Measurements from ENCODE around the gene NKTR. TPM values are rescaled to one million over a fixed set of nuclear protein-coding genes. Genes with fewer than 3 reads are reported as not detected.

Gene NKTR
- polyA plus RNA-seq, 3 donors = 2.6 to 78.5 (median 5.8) TPM

DNA sequence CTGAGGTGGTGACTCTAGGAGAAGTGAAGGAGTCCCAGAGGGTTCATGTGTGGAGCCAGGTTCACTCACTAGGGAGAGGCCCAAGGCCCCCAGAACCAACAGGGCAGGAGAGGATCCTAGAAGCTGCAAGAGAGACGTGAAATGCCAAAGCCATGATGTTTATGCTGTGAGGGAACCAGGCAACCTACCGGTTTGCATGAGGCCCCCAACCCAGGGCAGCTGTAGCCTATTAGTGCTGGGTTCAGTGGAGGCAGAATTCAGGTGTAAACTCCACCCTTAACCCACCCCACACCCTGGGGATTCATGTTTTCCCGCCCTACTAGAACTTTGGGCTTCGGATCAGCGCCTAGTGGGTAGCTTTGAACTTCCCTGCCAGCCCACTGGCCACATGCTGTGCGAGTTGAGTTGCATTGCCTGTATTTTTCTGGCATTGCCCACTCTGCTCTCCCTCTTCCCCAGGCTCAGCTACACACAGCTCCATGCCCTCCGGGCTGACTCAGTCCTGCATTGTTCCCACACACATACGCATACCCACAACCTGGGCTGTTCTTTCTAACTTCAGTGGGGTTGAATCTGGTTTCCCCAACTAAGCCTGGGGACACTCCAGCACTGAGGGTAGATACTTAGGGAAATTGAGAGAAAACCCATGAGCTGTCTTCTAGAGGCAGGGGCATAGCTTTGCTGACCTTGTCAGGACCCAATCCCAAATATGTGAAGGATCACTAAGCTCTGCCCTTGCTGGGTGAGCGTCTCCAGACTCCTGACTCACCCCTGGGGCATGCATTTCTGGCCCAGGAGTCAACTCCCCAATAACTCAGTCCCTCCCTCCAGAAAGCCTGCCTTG is 51.0 kb downstream of the NKTR start:
- Mint-ChIP-seq H3K4me3 (peak overlapping the region in 1 of 2 donors; percentile 93), H3K36me3 (peaks cover 32 to 43% of the 10 kb centered on the region in 2 donors), H3K27me3 (ENCODE audit: low read depth in 3 of 3) (peaks cover 0 to 2% (median 0%) of the 10 kb centered on the region in 3 donors), H3K27ac (peak overlapping the region; percentile 19 to 95 (median 92)), H3K9me3 (no peaks in the 10 kb centered on the region), H3K4me1 (peaks cover 66% of the 10 kb centered on the region)
- intact Hi-C loops (cut with micrococcal nuclease) = loop anchor here in 1 of 2 donors (10.0 kb wide), 1 partner anchor 67 kb away; the partner anchor contains the start of gene SEC22C
- Histone ChIP-seq H4K20me1 (ENCODE audit: insufficient read depth, low read length) (peaks cover 77% of the 10 kb centered on the region), H3K4me2 (replicated peaks; ENCODE audit: extremely low read depth, low read length, poor library complexity, severe bottlenecking) (peak overlapping the region; percentile 80), H3K9ac (ENCODE audit: insufficient read depth, low read length, poor library complexity, severe bottlenecking) (no peak overlapping the region), H3K27me3 (ENCODE audit: control insufficient read depth in 2 of 2, insufficient read depth in 2 of 2, low read length in 2 of 2) (no peaks in the 10 kb centered on the region), H2AFZ (ENCODE audit: insufficient read depth, low read depth, low read length, poor library complexity, severe bottlenecking) (no peak overlapping the region), H3K79me2 (ENCODE audit: insufficient read depth, low read length) (peaks cover 94% of the 10 kb centered on the region), H3K4me1 (ENCODE audit: control insufficient read depth in 1 of 2, insufficient read depth in 2 of 2, low read length in 2 of 2) (peaks cover 47 to 61% of the 10 kb centered on the region in 2 donors), H3K27ac (ENCODE audit: low read depth in 1 of 2, low read length in 2 of 2) (peak overlapping the region in 1 of 2 donors; percentile 87), H3K9me3 (replicated peaks in 1 of 2; ENCODE audit: control insufficient read depth in 1 of 2, insufficient read depth in 1 of 2, low read length in 2 of 2) (no peaks in the 10 kb centered on the region), H3K4me3 (replicated peaks in 1 of 3; ENCODE audit: low read depth in 2 of 3, low read length in 3 of 3) (no peak overlapping the region), H3K36me3 (replicated peaks in 1 of 2; ENCODE audit: control insufficient read depth in 1 of 2, insufficient read depth in 2 of 2, low read length in 2 of 2) (peaks cover 19 to 52% of the 10 kb centered on the region in 2 donors)
- DNase-seq = no peak
- WGBS (ENCODE audit: insufficient coverage) = 98% methylated on average over 7 of the region's 9 CpGs
- TF ChIP-seq CTCF (IDR thresholded peaks at IDR 0.05) = no peak

DNA sequence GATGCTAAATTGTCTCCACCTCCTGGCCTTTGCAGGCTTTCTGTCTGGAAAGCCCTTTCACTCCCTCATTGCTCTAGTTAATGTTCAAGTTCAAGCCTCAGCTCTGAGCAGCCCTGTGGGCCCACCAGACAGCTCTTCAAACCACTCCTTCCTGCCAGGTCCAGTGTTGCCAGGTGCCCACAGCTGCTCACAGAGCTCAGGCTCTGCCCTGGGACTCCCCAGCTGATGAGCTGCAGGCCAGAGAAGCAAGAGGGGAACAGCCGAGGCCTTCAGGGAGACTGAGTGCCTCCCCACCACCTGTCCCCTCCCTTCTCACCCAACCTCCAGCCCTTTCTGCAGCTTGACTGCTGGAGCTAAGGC is 51.7 kb downstream of the NKTR start:
- H3K4me2 ChIP-seq (replicated peaks; ENCODE audit: extremely low read depth, low read length, poor library complexity, severe bottlenecking) = peak overlapping the region; percentile 80
- no peak for DNase-seq

More for the DNA sequence above, 51.7 kb downstream of the NKTR start:
- intact Hi-C loops (cut with micrococcal nuclease) = loop anchor here in 1 of 2 donors (10.0 kb wide), 1 partner anchor 67 kb away; the partner anchor contains the start of gene SEC22C
- Histone ChIP-seq H3K4me3 (replicated peaks in 1 of 3; ENCODE audit: low read depth in 2 of 3, low read length in 3 of 3) (peak overlapping the region; percentile 62 to 98 (median 92)), H3K79me2 (ENCODE audit: insufficient read depth, low read length) (peaks cover 90% of the 10 kb centered on the region), H3K27ac (ENCODE audit: low read depth in 1 of 2, low read length in 2 of 2) (peak overlapping the region; percentile 84 to 87), H3K27me3 (ENCODE audit: control insufficient read depth in 2 of 2, insufficient read depth in 2 of 2, low read length in 2 of 2) (no peaks in the 10 kb centered on the region), H3K9me3 (replicated peaks in 1 of 2; ENCODE audit: control insufficient read depth in 1 of 2, insufficient read depth in 1 of 2, low read length in 2 of 2) (no peaks in the 10 kb centered on the region), H3K9ac (ENCODE audit: insufficient read depth, low read length, poor library complexity, severe bottlenecking) (peak overlapping the region; percentile 76), H3K4me1 (ENCODE audit: control insufficient read depth in 1 of 2, insufficient read depth in 2 of 2, low read length in 2 of 2) (peaks cover 41 to 58% of the 10 kb centered on the region in 2 donors), H3K36me3 (replicated peaks in 1 of 2; ENCODE audit: control insufficient read depth in 1 of 2, insufficient read depth in 2 of 2, low read length in 2 of 2) (peaks cover 17 to 44% of the 10 kb centered on the region in 2 donors), H4K20me1 (ENCODE audit: insufficient read depth, low read length) (peaks cover 74% of the 10 kb centered on the region), H2AFZ (ENCODE audit: insufficient read depth, low read depth, low read length, poor library complexity, severe bottlenecking) (peak overlapping the region; percentile 75)
- Mint-ChIP-seq H3K9me3 (no peaks in the 10 kb centered on the region), H3K4me3 (peak overlapping the region; percentile 93 to 96), H3K27me3 (ENCODE audit: low read depth in 3 of 3) (no peaks in the 10 kb centered on the region), H3K36me3 (peaks cover 26 to 37% of the 10 kb centered on the region in 2 donors), H3K27ac (peak overlapping the region; percentile 89 to 96 (median 94)), H3K4me1 (peaks cover 62% of the 10 kb centered on the region)
- TF ChIP-seq CTCF (IDR thresholded peaks at IDR 0.05) = no peak
- 83% methylated on average over 1 of the region's 1 CpG for WGBS (ENCODE audit: insufficient coverage)
